GM18526 (cell line): ENCODE data around the gene COL15A1.

Experiments used
- POLR2A ChIP-seq: IDR thresholded peaks from 3 replicates; pipeline ENCODE4 v1.6.1; 2011; ENCODE audit not compliant: insufficient read length; ENCODE audit errors: extremely low read depth

The COL15A1 gene

GRCh38 chr9:98931600-98932389 is 11.9 kb upstream of the COL15A1 start:
- no peak for TF ChIP-seq POLR2A

DNA sequence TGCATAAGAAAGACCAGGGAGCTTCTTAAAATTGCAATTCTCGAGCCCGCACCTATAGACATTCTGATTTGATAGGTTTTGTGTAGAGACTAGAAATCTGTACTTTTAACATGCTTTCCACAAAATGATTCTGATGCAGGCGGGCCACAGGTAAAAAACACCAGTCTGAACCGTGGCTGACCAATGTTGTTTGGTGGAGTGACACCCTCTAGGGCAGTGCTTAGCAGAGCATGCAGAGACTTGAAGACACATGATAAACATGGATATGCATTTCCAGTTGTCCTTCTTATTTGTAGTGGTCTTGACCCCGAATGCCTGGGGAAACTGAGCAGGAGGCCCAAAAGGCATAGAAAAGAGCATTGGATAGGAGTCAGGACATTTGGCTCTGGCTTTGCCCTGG is 10.5 kb upstream of the COL15A1 start:
- no peak for TF ChIP-seq POLR2A

DNA sequence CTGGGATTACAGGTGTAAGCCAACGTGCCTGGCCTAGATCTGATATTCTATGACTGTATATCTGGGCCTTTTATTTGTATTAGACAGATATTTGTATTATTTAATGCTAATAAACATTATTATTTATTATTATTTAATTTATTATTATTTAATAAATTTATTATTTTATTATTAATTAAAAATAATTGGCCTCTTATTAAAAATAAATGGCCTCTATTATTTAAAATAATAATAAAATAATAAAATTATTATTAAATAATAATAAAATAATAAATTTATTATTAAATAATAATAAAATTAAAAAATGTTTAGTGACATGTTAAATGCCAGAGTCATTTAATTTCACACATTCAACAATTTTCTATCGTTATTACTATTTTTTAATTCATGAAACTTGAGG is 9.8 kb upstream of the COL15A1 start:
- TF ChIP-seq POLR2A, result no peak

GRCh38 chr9:98935071-98935505 is 8.6 kb upstream of the COL15A1 start:
- TF ChIP-seq POLR2A, result no peak

DNA sequence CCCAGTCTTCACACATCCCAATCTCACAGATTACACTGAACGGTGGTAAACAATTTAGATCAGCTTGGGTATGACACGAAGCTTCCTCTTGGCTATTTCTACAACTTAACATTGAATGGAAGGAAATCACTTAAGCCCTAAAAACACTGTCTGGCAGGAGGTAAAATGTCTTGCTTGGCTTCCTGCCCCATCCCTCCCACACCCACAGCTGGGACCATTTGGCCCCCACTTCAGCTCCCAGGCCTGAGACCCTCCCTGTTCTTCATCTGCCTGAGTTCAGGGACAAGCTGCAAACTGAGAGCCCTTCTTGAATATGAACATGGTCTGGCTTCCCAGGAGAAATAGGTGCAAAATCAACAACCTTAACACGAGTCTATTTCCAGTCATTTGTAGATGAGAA is 3.4 kb upstream of the COL15A1 start:
- no peak for TF ChIP-seq POLR2A

GRCh38 chr9:98941946-98942523 is 1.7 kb upstream of the COL15A1 start:
- TF ChIP-seq POLR2A, result no peak

GRCh38 chr9:98942906-98943681 is 613 bp upstream of the COL15A1 start:
- no peak for TF ChIP-seq POLR2A

GRCh38 chr9:98944057-98944733 is 488 bp downstream of the COL15A1 start:
- no peak for TF ChIP-seq POLR2A

DNA sequence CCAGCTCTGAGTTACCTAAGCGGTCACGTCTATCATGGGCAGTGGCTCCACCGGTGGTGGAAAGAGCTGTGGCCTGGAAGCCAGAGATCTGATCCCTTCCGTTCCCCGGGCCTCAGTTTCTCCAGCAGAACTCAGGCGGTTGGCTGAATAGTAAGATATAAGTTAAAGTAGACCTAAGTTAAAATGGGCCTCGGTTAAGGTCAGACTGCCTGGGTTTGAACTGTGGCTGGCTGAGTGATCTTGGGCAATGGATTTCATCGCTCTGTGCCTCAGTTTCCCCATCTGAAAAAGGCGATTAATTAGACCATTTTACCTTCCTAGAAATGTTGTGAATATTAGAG is 997 bp downstream of the COL15A1 start:
- no peak for TF ChIP-seq POLR2A

DNA sequence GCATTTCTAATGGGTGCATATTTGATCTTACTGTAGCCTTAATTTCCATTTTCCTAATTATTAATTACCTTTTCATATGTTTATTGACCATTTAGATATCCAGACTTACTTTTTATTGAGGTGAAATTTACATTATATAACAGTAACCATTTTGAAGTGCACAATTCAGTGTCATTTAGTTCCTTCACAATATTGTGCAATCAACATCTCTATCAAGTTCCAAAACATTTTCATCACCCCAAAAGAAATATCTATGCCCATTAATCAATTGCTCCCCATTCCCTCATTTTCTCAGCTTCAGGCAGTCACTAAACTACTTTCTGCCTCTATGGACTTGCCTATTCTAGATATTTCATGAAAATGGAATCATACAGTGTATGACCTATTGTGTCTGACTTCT is 5.9 kb downstream of the COL15A1 start:
- no peak for TF ChIP-seq POLR2A

DNA sequence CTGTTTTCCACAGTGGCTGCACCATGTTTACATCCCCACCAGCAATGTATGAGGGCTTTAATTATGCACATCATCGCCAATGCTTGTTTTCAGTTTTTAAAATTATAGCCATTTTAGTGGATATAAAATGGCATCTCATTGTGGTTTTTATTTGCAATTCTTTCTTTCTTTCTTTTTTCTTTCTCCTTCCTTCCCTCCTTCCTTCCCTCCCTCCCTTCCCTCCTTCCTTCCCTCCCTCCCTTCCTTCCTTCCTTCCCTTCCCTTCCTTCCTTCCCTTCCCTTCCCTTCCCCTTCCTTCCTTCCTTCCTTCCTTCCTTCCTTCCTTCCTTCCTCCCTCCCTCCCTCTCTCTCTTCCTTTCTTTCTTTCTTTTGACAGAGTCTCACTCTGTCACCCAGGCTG is 6.6 kb downstream of the COL15A1 start:
- no peak for TF ChIP-seq POLR2A

GRCh38 chr9:98951967-98952366 is 8.3 kb downstream of the COL15A1 start:
- no peak for TF ChIP-seq POLR2A

DNA sequence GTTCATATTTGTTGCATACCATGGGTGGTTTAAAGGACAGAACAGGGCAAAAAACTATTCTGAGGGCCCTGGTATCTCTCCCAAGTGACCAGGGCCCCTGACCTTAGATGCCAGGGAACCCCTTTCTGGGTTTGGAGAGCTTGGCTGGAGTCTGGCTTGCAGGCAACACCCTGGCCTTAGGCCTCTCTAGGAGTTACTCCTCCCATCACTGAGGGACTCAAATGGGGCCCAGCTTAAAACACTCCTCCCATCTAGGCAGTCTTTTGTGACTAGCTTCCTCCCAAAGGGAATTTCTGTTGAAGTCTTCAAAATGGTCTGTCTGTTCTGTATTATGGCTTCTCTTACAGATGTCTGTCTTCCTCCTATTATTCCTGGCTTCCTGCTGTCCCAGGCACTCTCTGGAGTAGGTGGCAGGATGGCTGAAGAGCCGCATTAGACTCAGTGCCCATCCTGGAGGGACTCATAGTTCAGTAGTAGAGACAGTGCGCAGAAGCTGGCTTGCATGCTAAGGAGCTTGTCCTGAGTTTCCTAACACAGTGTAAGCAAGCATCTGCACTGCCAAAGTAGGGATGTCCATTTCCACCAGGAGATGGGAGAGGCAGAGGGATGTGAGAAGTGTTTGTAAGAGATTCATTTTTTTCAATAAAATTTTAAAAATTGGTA is 10.0 kb downstream of the COL15A1 start:
- TF ChIP-seq POLR2A, result no peak

DNA sequence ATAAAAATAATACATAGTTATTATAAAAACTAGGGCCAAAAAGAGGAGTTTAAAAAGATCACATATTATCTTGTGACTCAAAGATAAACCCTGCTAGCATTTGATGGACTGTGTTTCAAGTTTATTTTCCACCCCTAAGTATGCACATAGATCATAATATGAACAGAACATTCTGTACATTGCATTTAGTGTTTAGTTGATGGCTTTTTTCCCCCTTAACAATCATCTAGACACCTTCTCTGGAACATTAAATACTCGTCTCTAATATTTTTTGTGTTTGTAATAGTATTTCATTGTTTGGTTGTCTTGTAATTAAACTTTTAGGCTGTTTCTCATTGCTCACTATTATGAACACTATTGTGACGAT is 10.5 kb downstream of the COL15A1 start:
- TF ChIP-seq POLR2A, result no peak

GRCh38 chr9:98955259-98955658 is 11.6 kb downstream of the COL15A1 start:
- no peak for TF ChIP-seq POLR2A

- no peak for TF ChIP-seq POLR2A
Measured at GRCh38 chr9:98957826-98958225, 14.1 kb downstream of the COL15A1 start.
